Neural cell (in vitro differentiated cells): ENCODE measurements around the gene EML6. TPM values are rescaled to one million over a fixed set of nuclear protein-coding genes. Genes with fewer than 3 reads are reported as not detected.

Experiments
- H2AFZ ChIP-seq: fragments of 200-600, 300-800 bp; sonication (generic), shearing (Covaris generic); 2 replicates; pipeline ENCODE4 v1.6.0; 2014; ENCODE audit warnings: low read depth, mild to moderate bottlenecking, antibody characterized with exemption, low read length, moderate library complexity
- H3F3A ChIP-seq: fragments of 200-600 bp; shearing (Covaris generic); 2 replicates; pipeline ENCODE4 v1.6.1; 2016; ENCODE audit warnings: mild to moderate bottlenecking, moderate library complexity, mixed read lengths, antibody characterized with exemption, low read length; ENCODE audit not compliant: insufficient read depth, poor library complexity, severe bottlenecking
- H3K27ac ChIP-seq: fragments of 200-600, 300-800 bp; sonication (generic), shearing (Covaris generic); 2 replicates; pipeline ENCODE4 v1.5.1; 2014; ENCODE audit warnings: mild to moderate bottlenecking, low read length, moderate library complexity
- H3K27me3 ChIP-seq: fragments of 300-800, 200-600 bp; sonication (generic), shearing (Covaris generic); 2 replicates; pipeline ENCODE4 v1.6.0; 2014; ENCODE audit warnings: mild to moderate bottlenecking, low read depth, low read length, moderate library complexity; ENCODE audit not compliant: insufficient read depth
- H3K36me3 ChIP-seq: fragments of 300-800, 200-600 bp; sonication (generic), shearing (Covaris generic); 2 replicates; pipeline ENCODE4 v1.5.1; 2014; ENCODE audit warnings: mild to moderate bottlenecking, antibody characterized with exemption, low read length, moderate library complexity; ENCODE audit not compliant: insufficient read depth
- H3K4me2 ChIP-seq: fragments of 300-800, 200-600 bp; sonication (generic), shearing (Covaris generic); 2 replicates; pipeline ENCODE4 v1.6.0; 2014; ENCODE audit warnings: mild to moderate bottlenecking, low read length
- H3K4me3 ChIP-seq: fragments of 300-800, 200-600 bp; sonication (generic), shearing (Covaris generic); 2 replicates; pipeline ENCODE4 v1.5.1; 2014; ENCODE audit warnings: mild to moderate bottlenecking, low read length, moderate library complexity
- H3K79me2 ChIP-seq: fragments of 200-600 bp; shearing (Covaris generic); replicated peaks from 2 replicates; pipeline ENCODE4 v1.6.0; 2014; ENCODE audit warnings: mild to moderate bottlenecking, low read length, moderate library complexity; ENCODE audit not compliant: insufficient read depth
- H3K9ac ChIP-seq: fragments of 300-800, 200-600 bp; sonication (generic), shearing (Covaris generic); 2 replicates; pipeline ENCODE4 v1.6.1; 2016; ENCODE audit warnings: mild to moderate bottlenecking, low read length, mixed read lengths
- H3K9me2 ChIP-seq: fragments of 200-600 bp; shearing (Covaris generic); 2 replicates; pipeline ENCODE4 v1.6.1; 2016; ENCODE audit warnings: mild to moderate bottlenecking, low read length, mixed read lengths; ENCODE audit not compliant: insufficient read depth
- H3K9me3 ChIP-seq: fragments of 200-600, 300-800 bp; sonication (generic), shearing (Covaris generic); 2 replicates; pipeline ENCODE4 v1.6.1; 2016; ENCODE audit warnings: mild to moderate bottlenecking, mixed run types, low read length, moderate library complexity, mixed read lengths
- H4K20me1 ChIP-seq: fragments of 200-600 bp; shearing (Covaris generic); 2 replicates; pipeline ENCODE4 v1.6.1; 2016; ENCODE audit warnings: mild to moderate bottlenecking, mixed run types; ENCODE audit not compliant: insufficient read depth
- EP300 ChIP-seq: fragments of 450-650 bp; conservative IDR thresholded peaks from 2 replicates; pipeline ENCODE4 v1.6.1; 2014; ENCODE audit warnings: antibody characterized with exemption, mild to moderate bottlenecking, moderate library complexity; ENCODE audit not compliant: poor library complexity, severe bottlenecking
- EZH2 ChIP-seq: fragments of 200-600, 300-800 bp; shearing (Covaris generic), sonication (generic); IDR thresholded peaks from 2 replicates; pipeline ENCODE4 v1.6.1; 2014; ENCODE audit warnings: antibody characterized with exemption, low read length, borderline replicate concordance, mild to moderate bottlenecking; ENCODE audit not compliant: insufficient read depth, poor library complexity, severe bottlenecking
- MXI1 ChIP-seq: fragments of 450-650 bp; conservative IDR thresholded peaks from 2 replicates; pipeline ENCODE4 v1.6.1; 2014; ENCODE audit warnings: antibody characterized with exemption, mild to moderate bottlenecking; ENCODE audit not compliant: poor library complexity, severe bottlenecking
- POLR2AphosphoS5 ChIP-seq: IDR thresholded peaks from 2 replicates; pipeline ENCODE4 v1.6.1; 2012
- RAD21 ChIP-seq: fragments of 450-650 bp; conservative IDR thresholded peaks from 2 replicates; pipeline ENCODE4 v1.6.1; 2014; ENCODE audit warnings: antibody characterized with exemption, mild to moderate bottlenecking, moderate library complexity
- SMC3 ChIP-seq: fragments of 450-650 bp; conservative IDR thresholded peaks from 2 replicates; pipeline ENCODE4 v1.6.1; 2014; ENCODE audit warnings: antibody characterized with exemption, mild to moderate bottlenecking, moderate library complexity; ENCODE audit not compliant: poor library complexity
- TAF1 ChIP-seq: IDR thresholded peaks from 2 replicates; pipeline ENCODE4 v1.6.1; 2012; ENCODE audit warnings: low read depth
- polyA plus RNA-seq: library from polyadenylated mRNA; depleted of rRNA; stranded (reverse); fragments of >200 nt; gene quantifications from 2 replicates; pipeline ENCODE4 v1.2.3, GENCODE V29; 2014
- TF ChIP-seq, protein P1 (sequence below): IDR thresholded peaks from 2 replicates; pipeline ENCODE4 v1.6.1; 2012; ENCODE audit warnings: borderline replicate concordance
- TF ChIP-seq, protein P2 (sequence below): fragments of 450-650 bp; IDR thresholded peaks from 2 replicates; pipeline ENCODE4 v1.5.1; 2014; ENCODE audit warnings: antibody characterized with exemption, mild to moderate bottlenecking, moderate library complexity; ENCODE audit not compliant: poor library complexity, severe bottlenecking

EML6 gene
- polyA plus RNA-seq, 1 donor from 2014 or later: 13.4 TPM

DNA sequence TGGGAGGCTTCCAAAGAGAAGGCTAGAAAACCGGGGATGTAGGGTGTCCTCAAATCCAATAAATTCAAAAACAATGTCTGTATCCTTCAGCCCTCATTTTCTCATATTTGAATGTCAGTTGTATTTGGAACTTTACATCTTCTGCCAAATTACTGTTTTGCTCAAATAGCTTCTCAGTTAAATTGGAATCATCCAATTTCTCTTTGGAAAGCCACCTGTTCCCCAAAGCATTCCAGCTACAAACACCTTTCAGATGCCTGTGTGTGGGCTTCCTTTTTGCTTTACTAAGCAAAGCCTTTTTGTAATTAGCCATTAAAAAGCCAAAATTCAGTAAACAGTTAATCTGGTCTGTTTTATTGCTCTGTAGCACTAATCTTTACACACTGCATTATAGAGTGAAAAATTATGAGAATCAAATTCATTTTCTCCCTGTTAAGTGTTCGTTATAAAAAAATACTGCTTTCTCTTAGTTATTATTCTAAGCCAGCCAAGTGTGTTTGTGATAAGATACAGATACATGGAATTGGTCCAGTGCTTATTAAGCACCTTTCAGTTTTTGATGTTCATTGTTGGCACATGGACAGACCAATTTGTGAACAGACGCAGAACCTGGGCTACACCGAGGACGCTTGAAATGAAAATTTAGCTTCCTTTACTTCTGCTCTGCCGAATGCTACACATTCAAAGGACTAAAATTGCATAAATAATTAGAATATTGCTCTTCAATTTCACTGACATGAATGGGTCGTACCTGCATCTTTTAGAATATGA, 175.2 kb downstream of the EML6 start:
- H3F3A ChIP-seq: no peaks in the 10 kb centered on the region
- no peak overlapping the region for H3K9ac ChIP-seq
- no peak overlapping the region for H3K4me2 ChIP-seq
- no peak for TF ChIP-seq RAD21
- TF ChIP-seq, protein P1, sequence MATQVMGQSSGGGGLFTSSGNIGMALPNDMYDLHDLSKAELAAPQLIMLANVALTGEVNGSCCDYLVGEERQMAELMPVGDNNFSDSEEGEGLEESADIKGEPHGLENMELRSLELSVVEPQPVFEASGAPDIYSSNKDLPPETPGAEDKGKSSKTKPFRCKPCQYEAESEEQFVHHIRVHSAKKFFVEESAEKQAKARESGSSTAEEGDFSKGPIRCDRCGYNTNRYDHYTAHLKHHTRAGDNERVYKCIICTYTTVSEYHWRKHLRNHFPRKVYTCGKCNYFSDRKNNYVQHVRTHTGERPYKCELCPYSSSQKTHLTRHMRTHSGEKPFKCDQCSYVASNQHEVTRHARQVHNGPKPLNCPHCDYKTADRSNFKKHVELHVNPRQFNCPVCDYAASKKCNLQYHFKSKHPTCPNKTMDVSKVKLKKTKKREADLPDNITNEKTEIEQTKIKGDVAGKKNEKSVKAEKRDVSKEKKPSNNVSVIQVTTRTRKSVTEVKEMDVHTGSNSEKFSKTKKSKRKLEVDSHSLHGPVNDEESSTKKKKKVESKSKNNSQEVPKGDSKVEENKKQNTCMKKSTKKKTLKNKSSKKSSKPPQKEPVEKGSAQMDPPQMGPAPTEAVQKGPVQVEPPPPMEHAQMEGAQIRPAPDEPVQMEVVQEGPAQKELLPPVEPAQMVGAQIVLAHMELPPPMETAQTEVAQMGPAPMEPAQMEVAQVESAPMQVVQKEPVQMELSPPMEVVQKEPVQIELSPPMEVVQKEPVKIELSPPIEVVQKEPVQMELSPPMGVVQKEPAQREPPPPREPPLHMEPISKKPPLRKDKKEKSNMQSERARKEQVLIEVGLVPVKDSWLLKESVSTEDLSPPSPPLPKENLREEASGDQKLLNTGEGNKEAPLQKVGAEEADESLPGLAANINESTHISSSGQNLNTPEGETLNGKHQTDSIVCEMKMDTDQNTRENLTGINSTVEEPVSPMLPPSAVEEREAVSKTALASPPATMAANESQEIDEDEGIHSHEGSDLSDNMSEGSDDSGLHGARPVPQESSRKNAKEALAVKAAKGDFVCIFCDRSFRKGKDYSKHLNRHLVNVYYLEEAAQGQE: no peak
- no peak for TF ChIP-seq MXI1
- no peak for TF ChIP-seq SMC3
- TF ChIP-seq, protein P2, sequence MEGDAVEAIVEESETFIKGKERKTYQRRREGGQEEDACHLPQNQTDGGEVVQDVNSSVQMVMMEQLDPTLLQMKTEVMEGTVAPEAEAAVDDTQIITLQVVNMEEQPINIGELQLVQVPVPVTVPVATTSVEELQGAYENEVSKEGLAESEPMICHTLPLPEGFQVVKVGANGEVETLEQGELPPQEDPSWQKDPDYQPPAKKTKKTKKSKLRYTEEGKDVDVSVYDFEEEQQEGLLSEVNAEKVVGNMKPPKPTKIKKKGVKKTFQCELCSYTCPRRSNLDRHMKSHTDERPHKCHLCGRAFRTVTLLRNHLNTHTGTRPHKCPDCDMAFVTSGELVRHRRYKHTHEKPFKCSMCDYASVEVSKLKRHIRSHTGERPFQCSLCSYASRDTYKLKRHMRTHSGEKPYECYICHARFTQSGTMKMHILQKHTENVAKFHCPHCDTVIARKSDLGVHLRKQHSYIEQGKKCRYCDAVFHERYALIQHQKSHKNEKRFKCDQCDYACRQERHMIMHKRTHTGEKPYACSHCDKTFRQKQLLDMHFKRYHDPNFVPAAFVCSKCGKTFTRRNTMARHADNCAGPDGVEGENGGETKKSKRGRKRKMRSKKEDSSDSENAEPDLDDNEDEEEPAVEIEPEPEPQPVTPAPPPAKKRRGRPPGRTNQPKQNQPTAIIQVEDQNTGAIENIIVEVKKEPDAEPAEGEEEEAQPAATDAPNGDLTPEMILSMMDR: no peak
- TF ChIP-seq POLR2AphosphoS5: no peak
- no peak for TF ChIP-seq TAF1
- TF ChIP-seq EP300: no peak
- no peak for TF ChIP-seq EZH2
- H3K27ac ChIP-seq: no peak overlapping the region
- H3K9me2 ChIP-seq: no peaks in the 10 kb centered on the region
- no peaks in the 10 kb centered on the region for H3K27me3 ChIP-seq
- H3K9me3 ChIP-seq: no peaks in the 10 kb centered on the region
- H4K20me1 ChIP-seq: no peaks in the 10 kb centered on the region
- H3K4me3 ChIP-seq: no peak overlapping the region
- H3K36me3 ChIP-seq: no peaks in the 10 kb centered on the region
- no peak overlapping the region for H2AFZ ChIP-seq
- H3K79me2 ChIP-seq: no peaks in the 10 kb centered on the region

DNA sequence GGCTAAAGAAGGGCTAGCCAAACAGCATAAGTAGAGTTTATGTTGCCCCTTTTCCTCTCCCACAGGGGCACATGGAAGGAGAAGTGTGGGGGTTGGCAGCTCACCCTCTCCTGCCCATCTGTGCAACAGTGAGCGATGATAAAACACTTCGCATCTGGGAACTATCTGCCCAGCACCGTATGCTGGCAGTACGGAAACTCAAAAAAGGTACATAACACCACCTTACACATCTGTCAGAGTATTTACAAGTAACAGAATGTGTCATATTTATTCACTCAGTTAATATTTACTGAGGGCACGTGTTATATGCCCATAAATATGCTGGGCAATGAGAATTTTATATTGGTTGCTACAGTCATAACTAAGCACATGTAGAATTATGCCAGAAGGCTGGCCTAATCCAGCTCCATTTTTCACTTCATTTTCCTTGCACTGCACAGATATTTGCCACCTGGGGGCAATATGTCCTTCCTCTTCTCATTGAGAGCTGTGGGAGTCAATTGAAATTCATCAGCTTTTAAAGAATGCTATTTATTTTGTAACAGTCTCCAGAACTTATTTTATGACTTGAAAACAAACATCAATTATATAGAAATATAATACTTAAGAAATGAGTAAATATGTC, 176.2 kb downstream of the EML6 start:
- no peaks in the 10 kb centered on the region for H3K9me2 ChIP-seq
- H4K20me1 ChIP-seq: no peaks in the 10 kb centered on the region
- no peak overlapping the region for H2AFZ ChIP-seq
- H3K4me2 ChIP-seq: no peak overlapping the region
- no peak overlapping the region for H3K4me3 ChIP-seq
- TF ChIP-seq, protein P2: peak; percentile 70
- TF ChIP-seq MXI1 (no peak), TAF1 (no peak), SMC3 (peak; percentile 83), EZH2 (no peak), RAD21 (peak; percentile 80), POLR2AphosphoS5 (no peak), EP300 (no peak)
- TF ChIP-seq, protein P1: no peak
- no peaks in the 10 kb centered on the region for H3F3A ChIP-seq
- no peaks in the 10 kb centered on the region for H3K79me2 ChIP-seq
- no peak overlapping the region for H3K27ac ChIP-seq
- no peak overlapping the region for H3K9ac ChIP-seq
- no peaks in the 10 kb centered on the region for H3K9me3 ChIP-seq
- H3K36me3 ChIP-seq: no peaks in the 10 kb centered on the region
- H3K27me3 ChIP-seq: no peaks in the 10 kb centered on the region
